OCI-LY7 (cell line): ENCODE measurements around the gene KIRREL3. TPM values are rescaled to one million over a fixed set of nuclear protein-coding genes. Genes with fewer than 3 reads are reported as not detected.

Experiments used
- BruUV-seq: library from RNA; stranded (reverse); fragments of 400-500 nt; replicated peaks from 2 replicates; lab custom pipeline; 2021; lab: Mats Ljungman, UMichigan
- CTCF ChIA-PET: fragments of 300-600 bp; sonication (Branson Sonifier 250); formaldehyde crosslinking; loops from one replicate; lab custom pipeline; 2022; ENCODE audit warnings: antibody characterized with exemption; ENCODE audit not compliant: unreplicated experiment; lab: Charles Lee
- POLR2A ChIA-PET: fragments of 300-600 bp; sonication (Branson Sonifier 250); formaldehyde crosslinking; loops from one replicate; lab custom pipeline; 2022; ENCODE audit warnings: antibody characterized with exemption; lab: Charles Lee
- DNase-seq: peaks from one replicate; pipeline ENCODE4 v3.0.0-alpha.2; 2015; ENCODE audit warnings: low spot score
- H2AFZ ChIP-seq: fragments of 200-600 bp; sonication (generic), shearing (Covaris generic); 2 replicates; pipeline ENCODE4 v1.6.1; 2014; ENCODE audit warnings: mild to moderate bottlenecking, antibody characterized with exemption, low read length, moderate library complexity
- H3K27ac ChIP-seq: fragments of 200-600 bp; sonication (generic); 2 replicates; pipeline ENCODE4 v1.5.1; 2014; ENCODE audit warnings: mixed run types, low read depth, mild to moderate bottlenecking, moderate library complexity, low read length, inconsistent platforms; ENCODE audit not compliant: poor library complexity, severe bottlenecking
- H3K36me3 ChIP-seq: fragments of 200-600 bp; sonication (generic); 2 replicates; pipeline ENCODE4 v1.6.1; 2014; ENCODE audit warnings: mild to moderate bottlenecking, antibody characterized with exemption, low read length, moderate library complexity, mixed read lengths; ENCODE audit not compliant: insufficient read depth
- H3K4me1 ChIP-seq: fragments of 200-600 bp; sonication (generic); 2 replicates; pipeline ENCODE4 v1.5.1; 2014; ENCODE audit warnings: mild to moderate bottlenecking, low read length; ENCODE audit not compliant: insufficient read depth, poor library complexity, severe bottlenecking
- H3K4me2 ChIP-seq: fragments of 200-600 bp; sonication (generic); 2 replicates; pipeline ENCODE4 v1.6.1; 2014; ENCODE audit warnings: mild to moderate bottlenecking, low read length
- H3K4me3 ChIP-seq: fragments of 200-600 bp; sonication (generic); 2 replicates; pipeline ENCODE4 v1.5.1; 2014; ENCODE audit warnings: mild to moderate bottlenecking, low read depth, low read length; ENCODE audit not compliant: poor library complexity, severe bottlenecking
- H3K79me2 ChIP-seq: fragments of 200-600 bp; sonication (generic); 2 replicates; pipeline ENCODE4 v1.6.1; 2016; ENCODE audit warnings: low read depth, mild to moderate bottlenecking, low read length, moderate library complexity, mixed read lengths; ENCODE audit not compliant: insufficient read depth
- H3K9me2 ChIP-seq: fragments of 200-600 bp; sonication (generic); 2 replicates; pipeline ENCODE4 v1.6.1; 2016; ENCODE audit warnings: mild to moderate bottlenecking, low read length, mixed read lengths; ENCODE audit not compliant: insufficient read depth
- H3K9me3 ChIP-seq: fragments of 200-600 bp; sonication (generic); 2 replicates; pipeline ENCODE4 v1.6.1; 2014; ENCODE audit warnings: mild to moderate bottlenecking, mixed run types, low read length, mixed read lengths
- H4K20me1 ChIP-seq: fragments of 200-600 bp; sonication (generic); 2 replicates; pipeline ENCODE4 v1.6.1; 2014; ENCODE audit warnings: mild to moderate bottlenecking, antibody characterized with exemption, low read length, moderate library complexity, mixed read lengths; ENCODE audit not compliant: insufficient read depth
- CTCF ChIP-seq: fragments of 200-600 bp; sonication (generic); conservative IDR thresholded peaks from 2 replicates; pipeline ENCODE4 v1.5.1; 2014; ENCODE audit warnings: mild to moderate bottlenecking, antibody characterized with exemption, low read length, moderate library complexity, mixed read lengths
- EZH2phosphoT487 ChIP-seq: fragments of 200-600 bp; sonication (generic); IDR thresholded peaks from 2 replicates; pipeline ENCODE4 v1.6.1; 2018; ENCODE audit warnings: low read depth, borderline replicate concordance, mild to moderate bottlenecking, mixed run types, antibody characterized with exemption, low read length, moderate library complexity, mixed read lengths
- intact Hi-C: fragments of 100-400 bp; cut with micrococcal nuclease; formaldehyde crosslinking; loops from one replicate; pipeline ENCODE4 v1.10.0; 2022; ENCODE audit not compliant: unreplicated experiment
- total RNA-seq, 2 experiments: library from RNA; depleted of rRNA in 1 of 2; stranded (reverse); fragments of >200 nt in 1 of 2; shearing (Covaris generic) in 1 of 2; gene quantifications; 2 replicates each; pipeline ENCODE4 v1.2.3, GENCODE V29; 2014 to 2022

KIRREL3 gene
- total RNA-seq, 2 experiments from 2014 or later: not detected

- H3K79me2 ChIP-seq: no peaks in the 10 kb centered on the region
These were observed 182.8 kb downstream of the KIRREL3 start for GRCh38 chr11:126817523-126818450.

GRCh38 chr11:126817096-126817495, 183.5 kb downstream of the KIRREL3 start:
- intact Hi-C loops: no loop called here
- POLR2A ChIA-PET: no interaction called here
- no TSS peak for BruUV-seq
- TF ChIP-seq EZH2phosphoT487 (no peak), CTCF (no peak)
- Histone ChIP-seq H3K4me1 (no peaks in the 10 kb centered on the region), H2AFZ (no peak overlapping the region), H3K4me2 (no peak overlapping the region), H3K9me2 (no peaks in the 10 kb centered on the region), H3K4me3 (no peak overlapping the region), H3K36me3 (no peaks in the 10 kb centered on the region), H3K9me3 (no peaks in the 10 kb centered on the region), H3K79me2 (no peaks in the 10 kb centered on the region), H4K20me1 (no peaks in the 10 kb centered on the region), H3K27ac (no peak overlapping the region)
- DNase-seq: no peak
- CTCF ChIA-PET: no interaction called here

More at GRCh38 chr11:126817523-126818450, 182.8 kb downstream of the KIRREL3 start:
- ChIA-PET POLR2A (no interaction called here), CTCF (no interaction called here)
- Histone ChIP-seq H3K27ac (no peak overlapping the region), H3K4me1 (no peaks in the 10 kb centered on the region), H3K36me3 (no peaks in the 10 kb centered on the region), H3K4me3 (no peak overlapping the region), H3K4me2 (no peak overlapping the region), H2AFZ (no peak overlapping the region), H3K9me3 (no peaks in the 10 kb centered on the region), H3K9me2 (no peaks in the 10 kb centered on the region), H4K20me1 (no peaks in the 10 kb centered on the region)
- intact Hi-C loops: no loop called here
- DNase-seq: no peak
- TF ChIP-seq CTCF (no peak), EZH2phosphoT487 (no peak)
- no TSS peak for BruUV-seq

GRCh38 chr11:126816645-126817044, 183.9 kb downstream of the KIRREL3 start:
- no TSS peak for BruUV-seq
- intact Hi-C loops: no loop called here
- no peaks in the 10 kb centered on the region for H4K20me1 ChIP-seq
- TF ChIP-seq CTCF: no peak
- no peak for TF ChIP-seq EZH2phosphoT487
- no peak overlapping the region for H3K4me3 ChIP-seq
- ChIA-PET CTCF (no interaction called here), POLR2A (no interaction called here)
- no peaks in the 10 kb centered on the region for H3K9me3 ChIP-seq
- no peaks in the 10 kb centered on the region for H3K4me1 ChIP-seq
- no peak overlapping the region for H3K27ac ChIP-seq
- no peak overlapping the region for H2AFZ ChIP-seq
- no peak for DNase-seq
- no peaks in the 10 kb centered on the region for H3K36me3 ChIP-seq
- no peaks in the 10 kb centered on the region for H3K79me2 ChIP-seq
- H3K4me2 ChIP-seq: no peak overlapping the region
- no peaks in the 10 kb centered on the region for H3K9me2 ChIP-seq
